ENCODE measurements around the gene SOX5. TPM values are rescaled to one million over a fixed set of nuclear protein-coding genes. Genes with fewer than 3 reads are reported as not detected.
"Not testable (repeated sequence)": the region's sequence is repeated elsewhere in the genome, so short reads cannot be mapped to it uniquely, and the experiment has no call there.

Gene SOX5
- total and polyA plus RNA-seq, 12 donors, result 0.17 to 4.3 (median 2.4) TPM

- Histone ChIP-seq H3K27me3 (no peaks in the 10 kb centered on the region), H3K9me3 (peaks cover 0 to 35% (median 8%) of the 10 kb centered on the region in 11 donors), H3K4me3 (no peak overlapping the region), H3K4me1 (no peaks in the 10 kb centered on the region), H3K36me3 (no peaks in the 10 kb centered on the region), H3K27ac (no peak overlapping the region)
- 70 to 82% methylated on average over 2 of the region's 2 CpGs for WGBS, 2 donors
- no peak for DNase-seq
- no peak for TF ChIP-seq CTCF (IDR thresholded peaks at IDR 0.05)
- intact Hi-C loops (cut with DNase I), result no loop called here
- ATAC-seq, result no peak
Observed at GRCh38 chr12:23495472-23495871, 454.0 kb downstream of the SOX5 start.

- no peak overlapping the region for H3K4me3 ChIP-seq
- intact Hi-C loops (cut with DNase I), result no loop called here
- H3K27me3 ChIP-seq, result no peaks in the 10 kb centered on the region
- H3K4me1 ChIP-seq, result no peaks in the 10 kb centered on the region
- H3K9me3 ChIP-seq, result peaks cover 0 to 25% (median 7%) of the 10 kb centered on the region in 11 donors
- no peak for TF ChIP-seq CTCF (IDR thresholded peaks at IDR 0.05)
- WGBS, 2 donors, result 72 to 74% methylated on average over 1 of the region's 1 CpG
- no peaks in the 10 kb centered on the region for H3K36me3 ChIP-seq
- H3K27ac ChIP-seq, result no peak overlapping the region
- DNase-seq (no peak), ATAC-seq (no peak)
Observed at GRCh38 chr12:23493672-23494071, 455.8 kb downstream of the SOX5 start.

GRCh38 chr12:23491029-23491428 is 458.4 kb downstream of the SOX5 start:
- WGBS, 2 donors, result 69 to 70% methylated on average over 3 of the region's 3 CpGs
- intact Hi-C loops (cut with DNase I); H3K27me3 ChIP-seq; DNase-seq; H3K4me3 ChIP-seq; ATAC-seq; H3K36me3 ChIP-seq; H3K4me1 ChIP-seq; H3K27ac ChIP-seq: not testable (repeated sequence)
- peaks cover 0 to 17% (median 0%) of the 10 kb centered on the region in 11 donors for H3K9me3 ChIP-seq

- no peak overlapping the region for H3K4me3 ChIP-seq
- whole genome bisulfite sequencing, 2 donors, result 75 to 85% methylated on average over 2 of the region's 2 CpGs
- H3K36me3 ChIP-seq, result no peaks in the 10 kb centered on the region
- DNase-seq, result no peak
- TF ChIP-seq CTCF (IDR thresholded peaks at IDR 0.05), result no peak
- no peak for ATAC-seq
- peaks cover 0 to 17% (median 0%) of the 10 kb centered on the region in 11 donors for H3K9me3 ChIP-seq
- H3K4me1 ChIP-seq, result no peaks in the 10 kb centered on the region
- no peak overlapping the region for H3K27ac ChIP-seq
- intact Hi-C loops (cut with DNase I), result no loop called here
- no peaks in the 10 kb centered on the region for H3K27me3 ChIP-seq
Observed at GRCh38 chr12:23488130-23488529, 461.3 kb downstream of the SOX5 start.

- H3K27me3 ChIP-seq, result no peaks in the 10 kb centered on the region
- 85 to 89% methylated on average over 2 of the region's 2 CpGs for WGBS, 2 donors
- no peaks in the 10 kb centered on the region for H3K4me1 ChIP-seq
- H3K4me3 ChIP-seq, result no peak overlapping the region
- no peak for TF ChIP-seq CTCF (IDR thresholded peaks at IDR 0.05)
- ATAC-seq (no peak), DNase-seq (no peak)
- peaks cover 0 to 23% (median 0%) of the 10 kb centered on the region in 11 donors for H3K9me3 ChIP-seq
- H3K27ac ChIP-seq, result no peak overlapping the region
- no peaks in the 10 kb centered on the region for H3K36me3 ChIP-seq
- intact Hi-C loops (cut with DNase I), result no loop called here
Observed at GRCh38 chr12:23484238-23484637, 465.2 kb downstream of the SOX5 start.

All from heart right ventricle (tissue), 16 donors.